Panc1 (cell line): ENCODE measurements around the gene CACNA1A. TPM values are rescaled to one million over a fixed set of nuclear protein-coding genes. Genes with fewer than 3 reads are reported as not detected.

Source experiments
- ATAC-seq: fragments of 200-7000 bp; cut with Tn5 transposase; 2 replicates; pipeline ENCODE4 v1.9.1; 2020; ENCODE audit warnings: mild to moderate bottlenecking, moderate library complexity
- BruUV-seq: library from RNA; stranded (reverse); fragments of 400-500 nt; replicated peaks from 2 replicates; lab custom pipeline; 2021; lab: Mats Ljungman, UMichigan
- CTCF ChIA-PET: fragments of 300-600 bp; sonication (Branson Sonifier 250); formaldehyde crosslinking; loops from one replicate; lab custom pipeline; 2022; ENCODE audit warnings: antibody characterized with exemption; lab: Charles Lee
- POLR2A ChIA-PET: fragments of 300-600 bp; sonication (Branson Sonifier 250); formaldehyde crosslinking; loops from one replicate; lab custom pipeline; 2022; ENCODE audit warnings: antibody characterized with exemption; lab: Charles Lee
- DNase-seq: peaks from one replicate; pipeline ENCODE4 v3.0.0-alpha.2; 2010; ENCODE audit warnings: low read depth, low spot score
- H3K27ac ChIP-seq: 2 replicates; pipeline ENCODE4 v1.5.1; 2011; ENCODE audit warnings: mild to moderate bottlenecking, low read length, inconsistent platforms
- H3K27me3 ChIP-seq: fragments of 200-500 bp; sonication (Bioruptor generic); 2 replicates; pipeline ENCODE4 v1.6.0; 2014; ENCODE audit warnings: low read length, inconsistent platforms; ENCODE audit not compliant: control insufficient read depth, insufficient read depth
- H3K36me3 ChIP-seq: fragments of 200-500 bp; sonication (Bioruptor generic); 2 replicates; pipeline ENCODE4 v1.5.1; 2014; ENCODE audit warnings: inconsistent platforms, mild to moderate bottlenecking, low read length, moderate library complexity; ENCODE audit not compliant: control insufficient read depth, insufficient read depth
- H3K4me1 ChIP-seq: 2 replicates; pipeline ENCODE4 v1.5.1; 2011; ENCODE audit warnings: inconsistent platforms, mild to moderate bottlenecking, low read length, moderate library complexity; ENCODE audit not compliant: control insufficient read depth, insufficient read depth
- H3K4me3 ChIP-seq, 2 experiments: 2 replicates each; pipeline ENCODE4 v1.5.1; 2011 to 2012; ENCODE audit warnings: low read depth in 2 of 2, low read length in 2 of 2, mild to moderate bottlenecking in 2 of 2, inconsistent platforms in 1 of 2, moderate library complexity in 1 of 2
- H3K9me3 ChIP-seq: fragments of 200-500 bp; sonication (Bioruptor generic); 2 replicates; pipeline ENCODE4 v1.5.1; 2014; ENCODE audit warnings: low read depth, mild to moderate bottlenecking, inconsistent platforms, low read length, moderate library complexity; ENCODE audit not compliant: control insufficient read depth, insufficient read depth
- CTCF ChIP-seq: fragments of 450-650 bp; IDR thresholded peaks from 2 replicates; pipeline ENCODE4 v1.5.1; 2017; ENCODE audit warnings: mild to moderate bottlenecking
- POLR2AphosphoS5 ChIP-seq: IDR thresholded peaks from 2 replicates; pipeline ENCODE4 v1.6.1; 2012; ENCODE audit warnings: mild to moderate bottlenecking, low read depth, low read length, moderate library complexity
- REST ChIP-seq, 2 experiments: IDR thresholded peaks; 2 replicates each; pipeline ENCODE4 v1.6.1; 2011 to 2012; ENCODE audit warnings: low read depth in 2 of 2, control low read depth in 1 of 2, low read length in 1 of 2, mild to moderate bottlenecking in 1 of 2, moderate library complexity in 1 of 2; ENCODE audit not compliant: insufficient read depth in 1 of 2
- SIN3A ChIP-seq: IDR thresholded peaks from 2 replicates; pipeline ENCODE4 v1.6.1; 2012; ENCODE audit warnings: low read depth, mild to moderate bottlenecking, low read length, moderate library complexity, borderline replicate concordance; ENCODE audit not compliant: insufficient read depth
- TCF7L2 ChIP-seq: IDR thresholded peaks from 2 replicates; pipeline ENCODE4 v1.6.1; 2011; ENCODE audit warnings: mild to moderate bottlenecking, low read depth, low read length, inconsistent platforms
- in situ Hi-C: cut with HindIII; loops from 2 replicates; pipeline ENCODE4 v1.10.0; 2016; ENCODE audit warnings: low sequenced_read_pairs, low pct_unique_long_range_greater_than_20kb
- intact Hi-C: fragments of 100-400 bp; cut with micrococcal nuclease; formaldehyde crosslinking; loops from one replicate; pipeline ENCODE4 v1.10.0; 2022; ENCODE audit not compliant: unreplicated experiment
- total RNA-seq: library from RNA; stranded (reverse); gene quantifications from one replicate; pipeline ENCODE4 v1.2.1, GENCODE V29; 2021; ENCODE audit not compliant: unreplicated experiment

The CACNA1A gene
- total RNA-seq, 1 experiment from 2014 or later = 0.51 TPM

GRCh38 chr19:13241231-13242104 is 264.8 kb downstream of the CACNA1A start:
- in situ Hi-C loops (no loop called here), intact Hi-C loops (no loop called here)
- Histone ChIP-seq H3K27ac (no peak overlapping the region), H3K4me3 (no peak overlapping the region), H3K4me1 (no peaks in the 10 kb centered on the region), H3K27me3 (no peaks in the 10 kb centered on the region), H3K36me3 (no peaks in the 10 kb centered on the region), H3K9me3 (no peaks in the 10 kb centered on the region)
- POLR2A ChIA-PET = no interaction called here
- TF ChIP-seq REST (IDR thresholded peaks at IDR 0.05; ENCODE audit: insufficient read depth in 1 of 2, low read depth in 2 of 2, low read length in 1 of 2) (no peak), SIN3A (no peak), CTCF (no peak; the same call in 1 of the 2 replicates), TCF7L2 (no peak), POLR2AphosphoS5 (no peak)
- ATAC-seq (no peak), DNase-seq (no peak)
- CTCF ChIA-PET = no interaction called here
- BruUV-seq = no TSS peak

DNA sequence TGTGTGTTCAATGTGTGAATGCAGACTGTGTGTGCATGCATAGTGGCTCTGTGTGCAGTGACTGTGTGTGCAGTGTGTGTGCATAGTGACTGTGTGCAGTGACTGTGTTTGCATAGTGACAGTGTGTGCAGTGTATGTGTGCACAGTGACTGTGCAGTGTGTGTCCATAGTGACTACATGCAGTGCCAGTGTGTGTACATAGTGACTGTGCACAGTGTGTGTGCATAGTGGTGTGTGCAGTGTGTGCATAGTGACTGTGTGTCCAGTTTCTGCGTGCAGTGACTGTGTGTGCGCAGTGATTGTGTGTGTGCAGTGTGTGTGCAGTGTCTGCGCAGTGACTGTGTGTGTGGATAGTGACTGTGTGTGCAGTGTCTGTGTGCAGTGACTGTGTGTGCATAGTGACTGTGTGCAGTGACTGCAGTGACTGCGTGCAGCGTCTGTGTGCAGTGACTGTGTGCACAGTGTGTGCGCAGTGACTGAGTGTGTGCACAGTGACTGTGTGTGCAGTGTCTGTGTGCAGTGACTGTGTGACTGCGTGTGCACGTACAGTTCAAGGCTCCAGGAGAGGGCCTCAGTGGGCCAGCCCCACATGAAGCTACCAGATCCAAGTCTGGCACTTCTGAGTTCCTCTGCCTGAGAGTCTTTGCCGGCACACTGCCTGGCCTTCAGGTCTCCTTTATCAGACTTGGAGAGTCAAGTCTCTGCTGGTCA is 265.8 kb downstream of the CACNA1A start:
- in situ Hi-C loops (no loop called here), intact Hi-C loops (no loop called here)
- Histone ChIP-seq H3K4me1 (no peaks in the 10 kb centered on the region), H3K27ac (no peak overlapping the region), H3K9me3 (no peaks in the 10 kb centered on the region), H3K27me3 (no peaks in the 10 kb centered on the region), H3K4me3 (no peak overlapping the region), H3K36me3 (no peaks in the 10 kb centered on the region)
- CTCF ChIA-PET = interaction anchor here (0.7 kb wide), 1 partner anchor 31 kb away, joined by 4 read pairs; no protein-coding TSS in a partner anchor
- TF ChIP-seq POLR2AphosphoS5 = no peak
- TF ChIP-seq REST (IDR thresholded peaks at IDR 0.05; ENCODE audit: insufficient read depth in 1 of 2, low read depth in 2 of 2, low read length in 1 of 2) = peak in 1 of 2 experiments; percentile 23; a peak in 1 of 4 replicates
- TF ChIP-seq TCF7L2 = no peak
- no peak for DNase-seq
- ATAC-seq = 0 out of 2 replicates have a peak, but pooled peaks have one; percentile 30
- POLR2A ChIA-PET = no interaction called here
- BruUV-seq = no TSS peak
